GM19099 (cell line): Measurements from ENCODE around the gene DEPP1.

Source experiments
- POLR2A ChIP-seq: IDR thresholded peaks from 3 replicates; pipeline ENCODE4 v1.6.1; 2011; ENCODE audit warnings: low read depth; ENCODE audit not compliant: insufficient read length; ENCODE audit errors: extremely low read depth

The DEPP1 gene

GRCh38 chr10:44947371-44948152, 31.0 kb downstream of the DEPP1 start:
- TF ChIP-seq POLR2A: no peak

- TF ChIP-seq POLR2A: no peak
Measured at GRCh38 chr10:44946205-44946604, 32.4 kb downstream of the DEPP1 start.

GRCh38 chr10:44944354-44944753, 34.3 kb downstream of the DEPP1 start:
- no peak for TF ChIP-seq POLR2A

- no peak for TF ChIP-seq POLR2A
Measured at GRCh38 chr10:44939691-44940401, 38.8 kb downstream of the DEPP1 start.

GRCh38 chr10:44938956-44939355, 39.7 kb downstream of the DEPP1 start:
- no peak for TF ChIP-seq POLR2A

GRCh38 chr10:44937196-44938005, 41.2 kb downstream of the DEPP1 start:
- TF ChIP-seq POLR2A: no peak

- no peak for TF ChIP-seq POLR2A
Measured at GRCh38 chr10:44936314-44936975, 42.2 kb downstream of the DEPP1 start.

GRCh38 chr10:44935966-44936295, 42.7 kb downstream of the DEPP1 start:
- no peak for TF ChIP-seq POLR2A

GRCh38 chr10:44935201-44935965, 43.2 kb downstream of the DEPP1 start:
- TF ChIP-seq POLR2A: no peak

- TF ChIP-seq POLR2A: no peak
Measured at GRCh38 chr10:44934416-44935200, 44.0 kb downstream of the DEPP1 start.

GRCh38 chr10:44933451-44934321, 44.9 kb downstream of the DEPP1 start:
- no peak for TF ChIP-seq POLR2A

- no peak for TF ChIP-seq POLR2A
Measured at GRCh38 chr10:44932517-44933450, 45.8 kb downstream of the DEPP1 start.
